Smooth muscle cell (in vitro differentiated cells): Measurements from ENCODE around the gene SPATA7. TPM values are rescaled to one million over a fixed set of nuclear protein-coding genes. Genes with fewer than 3 reads are reported as not detected.
A peak's percentile ranks its signal among the peaks of the same experiment; 100 is the strongest.
"Not testable (repeated sequence)": the region's sequence is repeated elsewhere in the genome, so short reads cannot be mapped to it uniquely, and the experiment has no call there.

Source experiments
- DNase-seq: peaks from one replicate; lab custom pipeline; 2025; ENCODE audit not compliant: unreplicated experiment; lab: John Stamatoyannopoulos, UW
- H2AFZ ChIP-seq: fragments of 200-600 bp; sonication (generic); 2 replicates; pipeline ENCODE4 v1.6.0; 2016; ENCODE audit warnings: antibody characterized with exemption, low read depth, mild to moderate bottlenecking
- H3F3A ChIP-seq: fragments of 200-600 bp; sonication (generic); 2 replicates; pipeline ENCODE4 v1.6.0; 2017; ENCODE audit warnings: antibody characterized with exemption, low read depth
- H3K27ac ChIP-seq: fragments of 200-600 bp; sonication (generic); 2 replicates; pipeline ENCODE4 v1.5.1; 2016; ENCODE audit warnings: low read depth, mild to moderate bottlenecking
- H3K27me3 ChIP-seq: fragments of 200-600 bp; sonication (generic); 2 replicates; pipeline ENCODE4 v1.6.1; 2016; ENCODE audit warnings: low read depth, mild to moderate bottlenecking
- H3K36me3 ChIP-seq: fragments of 200-600 bp; sonication (generic); 2 replicates; pipeline ENCODE4 v1.5.1; 2016; ENCODE audit warnings: low read depth
- H3K4me1 ChIP-seq: fragments of 200-600 bp; sonication (generic); 2 replicates; pipeline ENCODE4 v1.5.1; 2016; ENCODE audit warnings: low read depth
- H3K4me2 ChIP-seq: fragments of 200-600 bp; sonication (generic); 2 replicates; pipeline ENCODE4 v1.6.0; 2016; ENCODE audit warnings: mild to moderate bottlenecking
- H3K4me3 ChIP-seq: fragments of 200-600 bp; sonication (generic); 2 replicates; pipeline ENCODE4 v1.5.1; 2016; ENCODE audit warnings: mild to moderate bottlenecking
- H3K79me2 ChIP-seq: fragments of 200-600 bp; sonication (generic); 2 replicates; pipeline ENCODE4 v1.6.0; 2016; ENCODE audit warnings: low read depth, mild to moderate bottlenecking
- H3K9ac ChIP-seq: fragments of 200-600 bp; sonication (generic); 2 replicates; pipeline ENCODE4 v1.6.0; 2016; ENCODE audit warnings: low read depth
- H3K9me3 ChIP-seq: fragments of 200-600 bp; sonication (generic); replicated peaks from 2 replicates; pipeline ENCODE4 v1.5.1; 2016; ENCODE audit warnings: low read depth
- H4K20me1 ChIP-seq: fragments of 200-600 bp; sonication (generic); 2 replicates; pipeline ENCODE4 v1.6.0; 2016; ENCODE audit warnings: low read depth
- WGBS: methylation state at CpG from one replicate; pipeline ENCODE4 v1.1.7; 2016; ENCODE audit warnings: low lambda C conversion rate; 5-methylcytosine and 5-hydroxymethylcytosine counted together
- polyA plus RNA-seq: library from polyadenylated mRNA; unstranded; fragments of >200 nt; fragmentation: Nextera tagmentation; extraction: Ambion mirVana; gene quantifications from 2 replicates; pipeline ENCODE4 v1.2.1, GENCODE V29; 2016
- total RNA-seq: library from RNA; depleted of rRNA; stranded (reverse); fragments of >200 nt; gene quantifications from 2 replicates; pipeline ENCODE4 v1.2.3, GENCODE V29; 2014
- TF ChIP-seq, protein P1 (sequence below): fragments of 200-600 bp; sonication (generic); IDR thresholded peaks from 2 replicates; pipeline ENCODE4 v1.5.1; 2017; ENCODE audit warnings: borderline replicate concordance, mild to moderate bottlenecking, antibody characterized with exemption; ENCODE audit not compliant: insufficient read depth, poor library complexity, severe bottlenecking

The SPATA7 gene
- total and polyA plus RNA-seq, 2 experiments from 2014 or later = 8.8 to 25.3 TPM

DNA sequence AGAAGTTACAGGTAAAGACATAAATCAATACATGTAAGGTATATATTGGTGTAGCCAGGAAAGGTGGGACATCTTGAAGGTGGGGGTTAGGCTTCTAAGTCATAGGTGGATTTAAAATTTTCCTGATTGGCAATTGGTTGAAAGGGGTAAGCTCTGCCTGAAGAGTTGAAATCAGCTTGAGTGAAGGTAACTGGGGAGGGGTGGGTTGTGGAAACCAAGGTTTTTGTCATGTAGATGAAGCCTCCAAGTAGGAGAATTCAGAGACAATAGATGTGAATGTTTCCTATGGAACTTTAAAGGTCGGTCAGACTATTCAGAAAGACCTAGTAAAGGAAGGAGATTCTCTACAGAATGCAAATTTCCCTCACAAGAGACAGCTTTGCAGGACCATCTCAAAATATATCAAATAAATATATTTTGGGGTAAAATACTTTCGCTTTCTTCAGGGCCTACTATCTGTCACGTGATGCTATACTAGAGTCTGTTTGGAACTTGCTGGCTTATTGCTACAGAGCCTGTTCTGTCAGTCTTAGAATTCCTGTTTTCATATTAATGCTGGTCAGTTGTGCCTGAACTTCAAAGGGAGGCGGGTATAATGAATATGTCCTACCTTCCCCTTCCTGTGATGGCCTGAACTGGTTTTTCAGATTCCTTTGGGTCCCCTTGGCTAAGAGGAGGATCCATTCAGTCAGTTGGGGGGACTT lies 20.6 kb upstream of the SPATA7 start:
- Histone ChIP-seq H3K27ac (no peak overlapping the region), H3K4me3 (no peak overlapping the region), H3K4me1 (peaks cover 44% of the 10 kb centered on the region), H3K4me2 (no peak overlapping the region), H3K36me3 (no peaks in the 10 kb centered on the region), H4K20me1 (no peaks in the 10 kb centered on the region), H3K9me3 (no peaks in the 10 kb centered on the region), H3F3A (no peaks in the 10 kb centered on the region), H3K9ac (no peak overlapping the region), H2AFZ (no peak overlapping the region), H3K27me3 (no peaks in the 10 kb centered on the region), H3K79me2 (no peaks in the 10 kb centered on the region)
- TF ChIP-seq, protein P1, sequence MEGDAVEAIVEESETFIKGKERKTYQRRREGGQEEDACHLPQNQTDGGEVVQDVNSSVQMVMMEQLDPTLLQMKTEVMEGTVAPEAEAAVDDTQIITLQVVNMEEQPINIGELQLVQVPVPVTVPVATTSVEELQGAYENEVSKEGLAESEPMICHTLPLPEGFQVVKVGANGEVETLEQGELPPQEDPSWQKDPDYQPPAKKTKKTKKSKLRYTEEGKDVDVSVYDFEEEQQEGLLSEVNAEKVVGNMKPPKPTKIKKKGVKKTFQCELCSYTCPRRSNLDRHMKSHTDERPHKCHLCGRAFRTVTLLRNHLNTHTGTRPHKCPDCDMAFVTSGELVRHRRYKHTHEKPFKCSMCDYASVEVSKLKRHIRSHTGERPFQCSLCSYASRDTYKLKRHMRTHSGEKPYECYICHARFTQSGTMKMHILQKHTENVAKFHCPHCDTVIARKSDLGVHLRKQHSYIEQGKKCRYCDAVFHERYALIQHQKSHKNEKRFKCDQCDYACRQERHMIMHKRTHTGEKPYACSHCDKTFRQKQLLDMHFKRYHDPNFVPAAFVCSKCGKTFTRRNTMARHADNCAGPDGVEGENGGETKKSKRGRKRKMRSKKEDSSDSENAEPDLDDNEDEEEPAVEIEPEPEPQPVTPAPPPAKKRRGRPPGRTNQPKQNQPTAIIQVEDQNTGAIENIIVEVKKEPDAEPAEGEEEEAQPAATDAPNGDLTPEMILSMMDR = no peak
- DNase-seq = no peak
- 53% methylated on average over 4 of the region's 4 CpGs for WGBS

DNA sequence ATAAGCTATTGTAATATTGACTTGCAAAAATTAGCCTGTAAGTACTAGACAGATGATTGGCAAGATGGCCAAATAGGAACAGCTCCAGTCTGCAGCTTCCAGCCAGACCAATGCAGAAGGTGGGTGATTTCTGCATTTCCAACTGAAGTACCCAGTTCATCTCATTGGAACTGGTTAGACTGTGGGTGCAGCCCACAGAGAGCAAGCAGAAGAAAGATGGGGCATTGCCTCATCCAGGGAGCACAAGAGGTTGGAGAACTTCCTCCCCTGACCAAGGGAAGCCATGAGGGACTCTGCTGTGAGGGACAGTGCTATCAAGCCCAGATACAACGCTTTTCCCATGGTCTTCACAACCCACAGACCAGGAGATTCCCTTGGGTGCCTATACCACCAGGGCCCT lies 16.0 kb upstream of the SPATA7 start:
- H3K27ac ChIP-seq = no peak overlapping the region
- no peaks in the 10 kb centered on the region for H3K9me3 ChIP-seq
- TF ChIP-seq, protein P1 = no peak
- H2AFZ ChIP-seq = no peak overlapping the region
- H3K4me1 ChIP-seq = peaks cover 18% of the 10 kb centered on the region
- no peaks in the 10 kb centered on the region for H3K79me2 ChIP-seq
- no peak overlapping the region for H3K4me3 ChIP-seq
- no peak overlapping the region for H3K9ac ChIP-seq
- H3F3A ChIP-seq = no peaks in the 10 kb centered on the region
- 85% methylated on average over 1 of the region's 1 CpG for WGBS
- H3K4me2 ChIP-seq = no peak overlapping the region
- H3K36me3 ChIP-seq = no peaks in the 10 kb centered on the region
- no peaks in the 10 kb centered on the region for H4K20me1 ChIP-seq
- no peaks in the 10 kb centered on the region for H3K27me3 ChIP-seq
- no peak for DNase-seq

DNA sequence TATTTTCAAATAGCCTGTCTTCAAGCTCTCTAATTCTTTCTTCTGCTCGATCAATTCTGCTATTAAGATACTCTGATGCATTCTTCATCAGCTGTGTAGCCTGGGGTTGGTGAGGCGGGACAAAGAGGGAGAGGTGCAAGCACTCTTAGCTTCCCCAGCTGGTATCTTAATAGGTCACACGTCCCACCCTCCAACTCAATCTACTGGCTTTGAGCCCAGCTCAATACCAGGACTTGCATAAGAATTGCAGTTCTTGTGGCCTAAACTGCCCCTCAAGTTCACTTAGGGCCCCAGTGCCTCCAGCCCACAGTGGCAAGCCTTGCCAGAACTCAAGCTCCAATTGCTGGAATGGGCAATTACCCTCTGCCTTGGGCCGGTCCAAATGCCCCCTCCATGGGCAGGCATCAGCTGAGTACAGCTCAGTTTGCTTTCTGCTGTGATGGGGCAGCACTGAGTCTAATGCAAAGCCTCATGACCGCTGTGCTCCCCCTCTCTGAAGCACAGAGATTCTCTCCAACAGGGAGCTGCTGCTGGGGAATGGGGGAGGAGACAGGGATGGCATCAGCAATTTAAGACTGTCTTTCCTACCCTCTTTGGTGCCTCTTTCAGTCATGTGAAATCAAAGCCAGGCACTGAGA lies 5.6 kb upstream of the SPATA7 start:
- Histone ChIP-seq H3K9me3 (no peaks in the 10 kb centered on the region), H3K4me1 (no peaks in the 10 kb centered on the region), H3K27ac (no peak overlapping the region), H3K27me3 (no peaks in the 10 kb centered on the region), H3K4me3 (no peak overlapping the region), H3K79me2 (no peaks in the 10 kb centered on the region), H3F3A (no peaks in the 10 kb centered on the region), H2AFZ (no peak overlapping the region), H4K20me1 (no peaks in the 10 kb centered on the region), H3K36me3 (no peaks in the 10 kb centered on the region), H3K4me2 (no peak overlapping the region), H3K9ac (no peak overlapping the region)
- TF ChIP-seq, protein P1 = no peak
- DNase-seq = no peak
- 74% methylated on average over 5 of the region's 5 CpGs for WGBS

DNA sequence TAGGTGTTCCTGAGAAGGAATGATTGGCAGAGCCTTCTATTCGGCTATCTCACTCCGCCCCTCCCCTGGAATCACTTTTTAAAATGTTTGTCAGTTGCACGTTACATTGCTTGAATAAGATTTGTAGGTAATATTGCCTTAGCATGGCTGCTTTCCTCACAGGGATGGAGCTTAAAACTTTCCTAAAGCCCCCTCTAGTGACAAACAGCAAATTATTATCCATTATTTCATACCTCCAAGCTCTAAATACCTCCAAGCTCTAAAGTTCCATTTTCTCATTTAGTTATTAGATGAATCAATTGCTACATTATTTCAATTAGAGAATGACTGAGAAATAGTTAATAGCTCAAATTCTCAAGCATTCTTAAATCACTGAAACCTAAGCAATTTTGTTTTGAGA lies 5.1 kb upstream of the SPATA7 start:
- TF ChIP-seq, protein P1 = peak; percentile 22
- H3K79me2 ChIP-seq = no peaks in the 10 kb centered on the region
- no peaks in the 10 kb centered on the region for H4K20me1 ChIP-seq
- 66% methylated on average over 3 of the region's 3 CpGs for WGBS
- H3K9ac ChIP-seq = no peak overlapping the region
- no peak overlapping the region for H3K4me2 ChIP-seq
- H3K27me3 ChIP-seq = no peaks in the 10 kb centered on the region
- H3K27ac ChIP-seq = no peak overlapping the region
- no peak overlapping the region for H3K4me3 ChIP-seq
- no peak for DNase-seq
- no peak overlapping the region for H2AFZ ChIP-seq
- H3K36me3 ChIP-seq = no peaks in the 10 kb centered on the region
- no peaks in the 10 kb centered on the region for H3K9me3 ChIP-seq
- no peaks in the 10 kb centered on the region for H3F3A ChIP-seq
- no peaks in the 10 kb centered on the region for H3K4me1 ChIP-seq

DNA sequence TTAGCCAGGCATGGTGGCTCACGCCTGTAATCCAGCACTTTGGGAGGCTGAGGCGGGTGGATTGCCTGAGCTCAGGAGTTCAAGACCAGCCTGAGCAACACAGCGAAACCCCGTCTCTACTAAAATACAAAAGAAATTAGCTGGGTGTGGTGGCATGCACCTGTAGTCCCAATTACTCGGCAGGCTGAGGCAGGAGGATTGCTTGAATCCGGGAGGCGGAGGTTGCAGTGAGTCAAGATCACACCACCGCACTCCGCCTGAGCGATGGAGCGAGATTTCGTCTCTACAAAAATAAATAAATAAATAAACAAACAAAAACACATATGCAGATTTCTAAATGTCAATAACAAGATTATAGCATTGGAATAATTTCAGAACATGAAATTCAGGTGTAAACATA lies 3.8 kb upstream of the SPATA7 start:
- 92% methylated on average over 12 of the region's 12 CpGs for WGBS

More for the DNA sequence above, 3.8 kb upstream of the SPATA7 start:
- not testable (repeated sequence) for H3K9ac ChIP-seq, DNase-seq, H3K9me3 ChIP-seq, H3K36me3 ChIP-seq, H3K27ac ChIP-seq, H3K27me3 ChIP-seq, H4K20me1 ChIP-seq, H3K4me2 ChIP-seq, H2AFZ ChIP-seq, H3K4me1 ChIP-seq, H3K79me2 ChIP-seq, H3F3A ChIP-seq, H3K4me3 ChIP-seq
